ENCODE data around the gene IL32.
"Not testable (repeated sequence)": the region's sequence is repeated elsewhere in the genome, so short reads cannot be mapped to it uniquely, and the experiment has no call there.

The IL32 gene

GRCh38 chr16:3052571-3053329, 12.7 kb upstream of the IL32 start:
- DNase-seq: not testable (repeated sequence)

GRCh38 chr16:3053330-3053710, 12.1 kb upstream of the IL32 start:
- not testable (repeated sequence) for DNase-seq

DNA sequence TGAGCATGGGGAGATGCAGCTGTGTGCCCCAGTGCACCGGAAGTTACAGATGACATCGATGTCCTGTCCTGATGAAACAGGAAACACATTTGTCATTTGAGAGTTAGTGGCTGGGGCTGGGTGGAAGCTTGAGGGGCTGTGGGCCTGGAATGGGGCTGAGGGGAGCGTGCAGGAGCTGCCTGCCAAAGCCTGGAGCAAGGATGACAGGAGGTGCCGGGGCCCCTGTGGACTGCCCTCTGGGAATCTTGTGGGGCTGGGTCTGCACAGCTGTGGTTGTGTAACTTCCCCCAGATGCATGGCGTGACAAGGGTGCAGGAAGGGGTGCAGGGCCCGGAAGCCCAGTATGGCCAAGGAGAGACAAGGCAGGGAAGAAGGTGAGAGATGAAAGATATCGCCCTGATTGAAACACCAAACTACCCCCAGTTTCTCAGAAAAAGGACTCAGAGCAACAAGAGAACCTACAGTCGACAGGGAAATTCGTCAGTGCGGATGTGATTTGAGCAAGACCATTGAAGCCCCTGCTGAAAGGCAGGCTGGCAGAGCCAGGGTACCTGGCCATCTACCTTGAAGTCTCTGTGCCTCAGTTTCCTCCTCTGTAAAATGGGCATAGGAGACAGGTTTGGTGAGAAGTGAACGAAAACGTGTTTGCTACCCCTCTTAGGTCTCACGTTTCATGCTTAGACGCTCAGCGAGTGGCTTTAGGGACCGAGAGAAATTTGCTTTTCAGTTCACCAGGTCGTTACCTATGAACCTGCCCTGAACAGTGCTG, 10.3 kb upstream of the IL32 start:
- DNase-seq: peak; percentile 84 to 87

GRCh38 chr16:3055734-3056115, 9.7 kb upstream of the IL32 start:
- DNase-seq: not testable (repeated sequence)

GRCh38 chr16:3056336-3057180, 8.9 kb upstream of the IL32 start:
- no peak for DNase-seq

DNA sequence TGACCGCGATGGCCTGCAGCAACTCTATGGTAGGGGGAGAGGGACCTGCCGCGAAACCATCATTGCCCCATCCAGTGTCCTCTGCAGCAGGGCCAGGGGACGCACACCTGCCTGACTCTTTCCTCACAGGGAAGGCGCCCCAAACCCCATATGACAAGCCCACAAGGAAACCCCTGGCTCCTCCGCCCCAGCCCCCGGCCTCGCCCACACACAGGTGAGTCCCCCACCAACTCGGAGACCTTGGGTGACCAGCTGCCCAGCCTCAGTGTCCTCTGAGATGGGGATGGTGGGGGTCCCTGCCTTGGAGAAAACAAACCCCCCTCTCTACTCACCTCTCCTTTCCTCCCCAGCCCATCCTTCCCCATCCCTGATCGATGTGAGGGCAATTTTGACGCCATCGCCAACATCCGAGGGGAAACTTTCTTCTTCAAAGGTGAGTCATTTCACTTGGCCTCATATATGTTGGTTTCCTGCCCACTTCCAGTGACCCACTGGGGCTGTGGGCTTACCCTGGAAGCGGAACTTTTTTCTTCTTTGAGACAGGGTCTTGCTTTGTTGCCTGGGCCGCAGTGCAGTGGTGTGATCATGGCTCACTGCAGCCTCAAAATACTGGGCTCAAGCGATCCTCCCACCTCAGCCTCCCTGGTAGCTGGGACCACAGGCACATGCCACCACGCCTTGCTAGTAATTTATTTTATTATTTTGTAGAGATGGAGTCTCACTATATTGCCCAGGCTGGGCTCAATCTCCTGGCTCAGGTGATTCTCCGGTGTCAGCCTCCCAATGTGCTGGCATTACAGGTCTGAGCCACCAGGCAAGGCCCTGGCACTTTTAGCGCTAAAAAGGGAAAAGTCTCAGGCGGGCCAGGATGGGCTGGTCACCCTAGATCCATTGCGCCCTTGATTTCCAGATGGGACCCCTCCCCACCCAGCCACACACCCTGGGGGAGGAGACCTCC, 8.0 kb upstream of the IL32 start:
- no peak for DNase-seq

DNA sequence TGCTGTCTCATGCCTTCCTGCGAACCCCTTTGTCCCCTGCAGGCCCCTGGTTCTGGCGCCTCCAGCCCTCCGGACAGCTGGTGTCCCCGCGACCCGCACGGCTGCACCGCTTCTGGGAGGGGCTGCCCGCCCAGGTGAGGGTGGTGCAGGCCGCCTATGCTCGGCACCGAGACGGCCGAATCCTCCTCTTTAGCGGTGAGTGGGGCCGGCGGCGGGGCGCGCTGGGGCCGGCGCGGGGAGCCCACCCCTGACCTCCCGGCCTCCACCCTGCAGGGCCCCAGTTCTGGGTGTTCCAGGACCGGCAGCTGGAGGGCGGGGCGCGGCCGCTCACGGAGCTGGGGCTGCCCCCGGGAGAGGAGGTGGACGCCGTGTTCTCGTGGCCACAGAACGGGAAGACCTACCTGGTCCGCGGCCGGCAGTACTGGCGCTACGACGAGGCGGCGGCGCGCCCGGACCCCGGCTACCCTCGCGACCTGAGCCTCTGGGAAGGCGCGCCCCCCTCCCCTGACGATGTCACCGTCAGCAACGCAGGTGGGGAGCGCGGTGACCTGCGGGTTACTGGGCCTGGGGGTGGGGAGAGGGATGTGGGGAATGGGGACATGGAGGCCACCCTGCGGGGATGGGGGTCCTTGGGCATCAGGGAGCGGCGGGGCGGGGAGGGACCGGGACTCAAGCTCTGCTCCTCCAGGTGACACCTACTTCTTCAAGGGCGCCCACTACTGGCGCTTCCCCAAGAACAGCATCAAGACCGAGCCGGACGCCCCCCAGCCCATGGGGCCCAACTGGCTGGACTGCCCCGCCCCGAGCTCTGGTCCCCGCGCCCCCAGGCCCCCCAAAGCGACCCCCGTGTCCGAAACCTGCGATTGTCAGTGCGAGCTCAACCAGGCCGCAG, 7.1 kb upstream of the IL32 start:
- DNase-seq: peak; percentile 10 to 18

GRCh38 chr16:3059041-3059722, 6.3 kb upstream of the IL32 start:
- peak; percentile 21 to 48 for DNase-seq

- DNase-seq: no peak
These were observed 5.7 kb upstream of the IL32 start for GRCh38 chr16:3059723-3060242.

DNA sequence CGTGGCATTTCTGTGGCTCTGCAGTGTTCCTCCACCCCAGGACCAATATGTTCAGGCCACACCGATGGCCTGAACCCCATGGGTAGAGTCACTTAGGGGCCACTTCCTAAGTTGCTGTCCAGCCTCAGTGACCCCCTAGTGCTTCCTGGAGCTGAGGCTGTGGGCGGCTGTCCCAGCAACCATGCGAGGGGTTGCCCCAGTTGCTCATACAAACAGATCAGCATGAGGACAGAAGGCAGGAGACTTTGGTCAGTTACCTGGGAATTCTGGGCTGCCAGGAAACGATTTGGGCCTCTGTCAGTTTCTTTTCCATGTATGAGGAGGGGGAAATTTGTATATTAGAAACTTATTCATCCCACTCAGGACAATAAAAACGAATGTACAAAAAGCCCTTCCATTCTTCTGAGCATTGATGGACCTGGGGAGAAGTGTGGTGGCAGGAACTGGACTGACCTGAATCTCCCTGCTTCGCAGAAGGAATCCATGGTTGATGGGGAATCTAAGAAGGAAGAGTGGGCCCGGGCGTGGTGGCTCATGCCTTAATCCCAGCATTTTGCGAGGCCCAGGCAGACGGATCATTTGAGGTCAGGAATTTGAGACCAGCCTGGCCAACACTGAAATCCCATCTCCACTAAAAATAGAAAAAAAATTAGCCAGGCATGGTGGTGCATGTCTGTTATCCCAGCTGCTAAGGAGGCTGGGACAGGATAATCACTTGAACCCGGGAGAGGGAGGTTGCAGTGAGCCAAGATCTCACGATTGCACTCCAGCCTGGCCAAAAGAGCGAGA, 4.9 kb upstream of the IL32 start:
- DNase-seq: no peak

DNA sequence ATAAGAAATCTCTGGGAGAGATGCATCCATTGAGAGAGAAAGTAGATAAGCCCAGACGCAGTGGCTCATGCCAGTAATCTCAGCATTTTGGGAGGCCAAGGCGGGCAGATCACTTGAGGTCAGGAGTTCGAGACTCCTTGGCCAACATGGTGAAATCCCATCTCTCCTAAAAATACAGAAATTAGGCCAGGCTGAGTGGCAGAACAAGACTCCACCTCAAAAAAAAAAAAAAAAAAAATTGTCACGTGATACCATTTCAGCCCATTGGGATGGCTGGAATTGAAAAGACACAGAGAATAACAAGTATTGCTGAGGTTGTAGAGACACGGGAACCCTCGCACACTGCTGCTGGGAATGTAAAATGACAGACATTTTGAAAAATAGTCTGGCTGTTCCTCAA, 2.9 kb upstream of the IL32 start:
- DNase-seq: no peak

DNA sequence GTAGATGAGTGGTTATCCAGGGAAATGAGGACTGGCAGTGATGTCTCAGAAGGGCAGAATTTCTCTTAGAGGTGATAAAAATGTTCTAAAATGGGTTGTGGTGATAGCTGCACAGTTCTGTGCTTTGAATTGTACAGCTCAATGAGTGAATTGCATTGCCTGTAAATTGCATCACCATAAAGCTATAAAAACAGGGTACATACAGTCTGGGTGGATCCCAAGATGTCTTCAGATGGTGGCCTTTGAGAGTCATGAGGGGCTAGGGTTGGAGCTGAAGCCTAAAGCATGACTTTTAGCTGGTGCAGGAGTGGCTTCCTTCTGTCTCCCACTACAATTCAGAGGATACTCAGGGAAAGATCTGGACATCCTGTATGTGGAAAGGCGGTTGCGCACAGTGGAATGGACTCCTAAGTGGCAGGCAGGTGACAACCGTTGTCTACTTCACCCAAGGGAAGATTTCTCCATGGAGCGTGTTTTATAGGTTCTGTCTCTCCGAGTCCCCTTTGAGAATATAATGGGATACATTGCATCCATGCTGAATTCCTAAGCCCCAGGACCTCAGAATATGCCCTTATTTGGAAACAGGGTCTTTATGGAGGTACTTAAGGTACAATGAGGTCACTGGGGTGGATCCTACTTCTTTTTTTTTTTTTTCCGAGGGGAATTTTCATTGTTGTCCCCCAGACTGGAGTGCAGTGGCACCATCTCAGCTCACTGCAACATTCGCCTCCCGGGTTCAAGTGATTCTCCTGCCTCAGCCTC, 1.6 kb upstream of the IL32 start:
- DNase-seq: no peak

GRCh38 chr16:3065742-3066439, 451 bp downstream of the IL32 start:
- no peak for DNase-seq

DNA sequence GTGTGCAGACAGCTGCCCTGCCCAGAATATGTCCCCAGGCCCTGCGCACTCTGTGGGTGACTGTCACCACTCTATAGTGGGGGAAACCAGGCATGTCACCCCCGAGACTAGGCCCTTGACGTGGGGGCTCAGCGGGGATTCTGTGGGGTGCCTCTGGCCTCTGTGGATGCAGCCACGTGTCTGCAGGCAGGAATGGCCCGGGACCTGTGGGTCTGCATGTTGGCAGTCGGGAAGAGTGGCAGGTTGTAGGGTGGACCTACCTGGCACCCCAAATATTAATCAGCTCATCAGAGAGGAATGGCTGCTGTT, 954 bp downstream of the IL32 start:
- no peak for DNase-seq

GRCh38 chr16:3068487-3068886, 3.0 kb downstream of the IL32 start:
- DNase-seq: no peak

DNA sequence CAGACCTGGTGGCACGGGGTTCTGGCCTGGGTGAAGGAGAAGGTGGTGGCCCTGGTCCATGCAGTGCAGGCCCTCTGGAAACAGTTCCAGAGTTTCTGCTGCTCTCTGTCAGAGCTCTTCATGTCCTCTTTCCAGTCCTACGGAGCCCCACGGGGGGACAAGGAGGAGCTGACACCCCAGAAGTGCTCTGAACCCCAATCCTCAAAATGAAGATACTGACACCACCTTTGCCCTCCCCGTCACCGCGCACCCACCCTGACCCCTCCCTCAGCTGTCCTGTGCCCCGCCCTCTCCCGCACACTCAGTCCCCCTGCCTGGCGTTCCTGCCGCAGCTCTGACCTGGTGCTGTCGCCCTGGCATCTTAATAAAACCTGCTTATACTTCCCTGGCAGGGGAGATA, 3.7 kb downstream of the IL32 start:
- not testable (repeated sequence) for DNase-seq

GRCh38 chr16:3070608-3071111, 5.2 kb downstream of the IL32 start:
- DNase-seq: no peak

DNA sequence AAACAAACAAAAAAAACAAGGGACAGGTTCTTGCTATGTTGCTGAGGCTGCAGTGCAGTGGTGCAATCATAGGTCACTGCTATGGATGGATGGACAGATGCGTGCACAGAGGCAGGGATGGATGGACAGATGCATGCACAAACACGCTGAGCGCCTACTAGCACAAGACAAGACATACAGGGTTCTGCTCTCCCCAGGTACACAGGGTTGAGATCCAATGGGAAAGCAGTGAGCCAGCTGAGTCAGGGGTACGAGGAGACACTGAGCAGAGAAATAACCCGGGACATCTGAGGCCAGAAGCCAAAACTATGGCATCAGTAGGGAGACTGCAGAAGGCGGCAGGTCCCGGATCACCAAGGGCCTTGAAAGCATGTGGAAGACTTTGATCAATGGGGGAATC, 6.2 kb downstream of the IL32 start:
- no peak for DNase-seq
